PFSK-1 (cell line): ENCODE results near the gene CLK2.

Experiments
- POLR2AphosphoS5 ChIP-seq: IDR thresholded peaks from 2 replicates; pipeline ENCODE4 v1.6.1; 2012; ENCODE audit warnings: low read depth, mild to moderate bottlenecking, control low read depth, low read length, moderate library complexity
- TAF1 ChIP-seq: IDR thresholded peaks from 2 replicates; pipeline ENCODE4 v1.6.1; 2012; ENCODE audit warnings: low read length, control low read depth, borderline replicate concordance; ENCODE audit not compliant: insufficient read depth
- TF ChIP-seq, protein P1 (sequence below), 2 experiments: IDR thresholded peaks; 2 replicates each; pipeline versions ENCODE4 v1.6.1 to v1.8.0; 2011 to 2012; ENCODE audit warnings: low read depth in 2 of 2, low read length in 2 of 2, control low read depth in 1 of 2, inconsistent platforms in 1 of 2, mild to moderate bottlenecking in 1 of 2, moderate library complexity in 1 of 2; ENCODE audit not compliant: insufficient read depth in 1 of 2

- TF ChIP-seq TAF1: no peak
- TF ChIP-seq POLR2AphosphoS5: no peak
- TF ChIP-seq, protein P1, sequence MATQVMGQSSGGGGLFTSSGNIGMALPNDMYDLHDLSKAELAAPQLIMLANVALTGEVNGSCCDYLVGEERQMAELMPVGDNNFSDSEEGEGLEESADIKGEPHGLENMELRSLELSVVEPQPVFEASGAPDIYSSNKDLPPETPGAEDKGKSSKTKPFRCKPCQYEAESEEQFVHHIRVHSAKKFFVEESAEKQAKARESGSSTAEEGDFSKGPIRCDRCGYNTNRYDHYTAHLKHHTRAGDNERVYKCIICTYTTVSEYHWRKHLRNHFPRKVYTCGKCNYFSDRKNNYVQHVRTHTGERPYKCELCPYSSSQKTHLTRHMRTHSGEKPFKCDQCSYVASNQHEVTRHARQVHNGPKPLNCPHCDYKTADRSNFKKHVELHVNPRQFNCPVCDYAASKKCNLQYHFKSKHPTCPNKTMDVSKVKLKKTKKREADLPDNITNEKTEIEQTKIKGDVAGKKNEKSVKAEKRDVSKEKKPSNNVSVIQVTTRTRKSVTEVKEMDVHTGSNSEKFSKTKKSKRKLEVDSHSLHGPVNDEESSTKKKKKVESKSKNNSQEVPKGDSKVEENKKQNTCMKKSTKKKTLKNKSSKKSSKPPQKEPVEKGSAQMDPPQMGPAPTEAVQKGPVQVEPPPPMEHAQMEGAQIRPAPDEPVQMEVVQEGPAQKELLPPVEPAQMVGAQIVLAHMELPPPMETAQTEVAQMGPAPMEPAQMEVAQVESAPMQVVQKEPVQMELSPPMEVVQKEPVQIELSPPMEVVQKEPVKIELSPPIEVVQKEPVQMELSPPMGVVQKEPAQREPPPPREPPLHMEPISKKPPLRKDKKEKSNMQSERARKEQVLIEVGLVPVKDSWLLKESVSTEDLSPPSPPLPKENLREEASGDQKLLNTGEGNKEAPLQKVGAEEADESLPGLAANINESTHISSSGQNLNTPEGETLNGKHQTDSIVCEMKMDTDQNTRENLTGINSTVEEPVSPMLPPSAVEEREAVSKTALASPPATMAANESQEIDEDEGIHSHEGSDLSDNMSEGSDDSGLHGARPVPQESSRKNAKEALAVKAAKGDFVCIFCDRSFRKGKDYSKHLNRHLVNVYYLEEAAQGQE (IDR thresholded peaks at IDR 0.05; ENCODE audit: insufficient read depth in 1 of 2, low read depth in 2 of 2, low read length in 2 of 2): no peak
Measured at GRCh38 chr1:155267373-155267772, 5.9 kb downstream of the CLK2 start.
